CD4-positive, alpha-beta T cell (primary cell): Measurements from ENCODE around the gene TBX1. TPM values are rescaled to one million over a fixed set of nuclear protein-coding genes. Genes with fewer than 3 reads are reported as not detected.
A peak's percentile ranks its signal among the peaks of the same experiment; 100 is the strongest.

Source experiments
- ATAC-seq: fragments of 200-7000 bp; cut with Tn5 transposase; one replicate; pipeline ENCODE4 v1.10.0; 2022; ENCODE audit warnings: mild to moderate bottlenecking; ENCODE audit not compliant: poor library complexity
- CTCF ChIA-PET: fragments of 350-600 bp; sonication (Branson Sonifier 250); formaldehyde crosslinking; loops from one replicate; lab custom pipeline; 2021; ENCODE audit warnings: antibody characterized with exemption, inconsistent platforms; lab: Charles Lee
- POLR2A ChIA-PET: fragments of 350-600 bp; sonication (Branson Sonifier 250); formaldehyde crosslinking; loops from one replicate; lab custom pipeline; 2021; ENCODE audit warnings: antibody characterized with exemption, inconsistent platforms; lab: Charles Lee
- DNase-seq, 14 experiments: peaks; one replicate each; pipeline ENCODE4 v3.0.0-alpha.2; 2013 to 2020; ENCODE audit warnings: mixed read lengths in 2 of 14
- H3K27ac ChIP-seq, 2 donors: one replicate each; pipeline versions ENCODE4 v1.5.1 to v1.7.0; 2013; ENCODE audit warnings: low read length in 2 of 2, low read depth in 1 of 2, mild to moderate bottlenecking in 1 of 2
- H3K27me3 ChIP-seq, 2 experiments: 1 replicate in 1 of 2; 2 replicates in 1 of 2; pipeline versions ENCODE4 v1.6.1 to v1.7.0; 2013; ENCODE audit warnings: low read length in 2 of 2, control low read depth in 1 of 2, mild to moderate bottlenecking in 1 of 2, moderate library complexity in 1 of 2; ENCODE audit not compliant: insufficient read depth in 2 of 2, control insufficient read depth in 1 of 2
- H3K36me3 ChIP-seq: one replicate; pipeline ENCODE4 v1.6.1; 2013; ENCODE audit warnings: low read length, control low read depth; ENCODE audit not compliant: insufficient read depth
- H3K4me1 ChIP-seq: one replicate; pipeline ENCODE4 v1.6.1; 2013; ENCODE audit warnings: low read length, control low read depth; ENCODE audit not compliant: insufficient read depth
- H3K4me3 ChIP-seq: one replicate; pipeline ENCODE4 v1.5.1; 2013; ENCODE audit warnings: mild to moderate bottlenecking, low read length, moderate library complexity
- H3K9me3 ChIP-seq, 2 experiments: 1 replicate in 1 of 2; 2 replicates in 1 of 2; pipeline versions ENCODE4 v1.6.1 to v1.7.0; 2013; ENCODE audit warnings: low read length in 2 of 2, mild to moderate bottlenecking in 2 of 2, control low read depth in 1 of 2, moderate library complexity in 1 of 2; ENCODE audit not compliant: control insufficient read depth in 1 of 2, insufficient read depth in 1 of 2
- H3K27ac Mint-ChIP-seq: one replicate; pipeline ENCODE4 v1.8.0; 2020; ENCODE audit warnings: mixed read lengths
- H3K27me3 Mint-ChIP-seq: one replicate; pipeline ENCODE4 v1.8.0; 2021; ENCODE audit warnings: mixed read lengths
- H3K36me3 Mint-ChIP-seq: one replicate; pipeline ENCODE4 v1.8.0; 2021; ENCODE audit warnings: low read depth, mixed read lengths
- H3K4me1 Mint-ChIP-seq: one replicate; pipeline ENCODE4 v1.8.0; 2021; ENCODE audit warnings: low read depth, mixed read lengths
- H3K4me3 Mint-ChIP-seq: one replicate; pipeline ENCODE4 v1.8.0; 2020; ENCODE audit warnings: mild to moderate bottlenecking, mixed read lengths
- H3K9me3 Mint-ChIP-seq: one replicate; pipeline ENCODE4 v1.8.0; 2020; ENCODE audit warnings: mixed read lengths
- CTCF ChIP-seq: fragments of 200-600 bp; IDR thresholded peaks from one replicate; pipeline ENCODE4 v1.8.0; 2022; ENCODE audit warnings: antibody characterized with exemption, mild to moderate bottlenecking
- intact Hi-C, 2 experiments: fragments of 100-400 bp; cut with DNase I in 1 of 2; cut with micrococcal nuclease in 1 of 2; formaldehyde crosslinking; loops; one replicate each; pipeline versions ENCODE4 v1.15.1 to v1.9.0; 2023 to 2025; cut with DNase I, micrococcal nuclease
- total RNA-seq, 174 experiments: library from RNA in 2 of 174; stranded (reverse) in 2 of 174; gene quantifications; one replicate each; pipeline ENCODE4 v1.2.3 and lab custom pipeline; 2021 to 2026

Gene TBX1
- total RNA-seq, 2 experiments from 2014 or later: not detected

GRCh38 chr22:19729507-19729906, 31.1 kb upstream of the TBX1 start:
- H3K27me3 Mint-ChIP-seq: peaks cover 10% of the 10 kb centered on the region
- no peak overlapping the region for H3K4me3 Mint-ChIP-seq
- no peak for ATAC-seq
- H3K9me3 Mint-ChIP-seq: no peaks in the 10 kb centered on the region
- TF ChIP-seq CTCF: no peak
- no peaks in the 10 kb centered on the region for H3K36me3 Mint-ChIP-seq
- H3K4me1 Mint-ChIP-seq: no peaks in the 10 kb centered on the region
- Histone ChIP-seq H3K36me3 (no peaks in the 10 kb centered on the region), H3K9me3 (peaks cover 0 to 3% of the 10 kb centered on the region in 2 experiments), H3K27me3 (peaks cover 5 to 10% of the 10 kb centered on the region in 2 experiments), H3K4me1 (peaks cover 11% of the 10 kb centered on the region), H3K4me3 (no peak overlapping the region), H3K27ac (no peak overlapping the region)
- intact Hi-C loops: no loop called here
- DNase-seq: no peak
- POLR2A ChIA-PET: interaction anchor here (1.1 to 1.4 kb wide), 2 partner anchors 181 to 184 kb away, joined by 4 to 6 read pairs; no protein-coding TSS in a partner anchor
- CTCF ChIA-PET: interaction anchor here (1.5 to 3.8 kb wide), 2 partner anchors 27 to 183 kb away, joined by 8 to 69 read pairs; no protein-coding TSS in a partner anchor
- no peak overlapping the region for H3K27ac Mint-ChIP-seq

GRCh38 chr22:19730198-19730597, 30.4 kb upstream of the TBX1 start:
- H3K4me3 Mint-ChIP-seq: no peak overlapping the region
- no peak overlapping the region for H3K27ac ChIP-seq
- H3K27ac Mint-ChIP-seq: no peak overlapping the region
- H3K9me3 ChIP-seq: no peaks in the 10 kb centered on the region
- intact Hi-C loops: loop anchor here (1.0 to 2.0 kb wide), 4 partner anchors 27 to 217 kb away; no protein-coding TSS in a partner anchor
- no peaks in the 10 kb centered on the region for H3K4me1 Mint-ChIP-seq
- no peaks in the 10 kb centered on the region for H3K9me3 Mint-ChIP-seq
- H3K4me3 ChIP-seq: no peak overlapping the region
- DNase-seq (no peak), ATAC-seq (no peak)
- H3K27me3 ChIP-seq: peaks cover 2 to 3% of the 10 kb centered on the region in 2 experiments
- ChIA-PET POLR2A (interaction anchor here (0.5 to 2.2 kb wide), 5 partner anchors 162 to 192 kb away, joined by 3 to 9 read pairs (median 4); no protein-coding TSS in a partner anchor), CTCF (interaction anchor here (0.6 to 3.8 kb wide), 32 partner anchors 9 to 601 kb away, joined by 3 to 69 read pairs (median 5); partner anchors contain the start of genes GNB1L, RTL10 and TBX1)
- H3K36me3 ChIP-seq: no peaks in the 10 kb centered on the region
- peaks cover 10% of the 10 kb centered on the region for H3K4me1 ChIP-seq
- TF ChIP-seq CTCF: no peak
- no peaks in the 10 kb centered on the region for H3K36me3 Mint-ChIP-seq
- peaks cover 3% of the 10 kb centered on the region for H3K27me3 Mint-ChIP-seq

GRCh38 chr22:19730655-19731360, 29.8 kb upstream of the TBX1 start:
- CTCF ChIA-PET: interaction anchor here (0.6 to 3.8 kb wide), 32 partner anchors 9 to 601 kb away, joined by 3 to 69 read pairs (median 5); partner anchors contain the start of genes GNB1L, RTL10 and TBX1

More at GRCh38 chr22:19730655-19731360, 29.8 kb upstream of the TBX1 start:
- Mint-ChIP-seq H3K4me3 (peak overlapping the region; percentile 89), H3K27me3 (no peaks in the 10 kb centered on the region), H3K36me3 (no peaks in the 10 kb centered on the region), H3K4me1 (no peaks in the 10 kb centered on the region), H3K27ac (no peak overlapping the region), H3K9me3 (no peaks in the 10 kb centered on the region)
- no peaks in the 10 kb centered on the region for H3K9me3 ChIP-seq
- H3K4me1 ChIP-seq: peaks cover 10% of the 10 kb centered on the region
- peak overlapping the region; percentile 31 for H3K4me3 ChIP-seq
- ATAC-seq: peak; percentile 90
- peaks cover 0 to 2% of the 10 kb centered on the region in 2 experiments for H3K27me3 ChIP-seq
- H3K27ac ChIP-seq: no peak overlapping the region
- intact Hi-C loops: loop anchor here (1.0 to 2.0 kb wide), 4 partner anchors 26 to 216 kb away; no protein-coding TSS in a partner anchor
- POLR2A ChIA-PET: interaction anchor here (0.5 to 2.2 kb wide), 5 partner anchors 161 to 192 kb away, joined by 3 to 9 read pairs (median 4); no protein-coding TSS in a partner anchor
- DNase-seq: peak; percentile 75 to 92 (median 84)
- TF ChIP-seq CTCF: peak; percentile 96
- no peaks in the 10 kb centered on the region for H3K36me3 ChIP-seq
